Liver (tissue), 9 donors: ENCODE measurements around the gene LYZL1. TPM values are rescaled to one million over a fixed set of nuclear protein-coding genes. Genes with fewer than 3 reads are reported as not detected.

Experiments used
- DNase-seq: peaks from one replicate; pipeline ENCODE4 v3.0.0-alpha.2; 2017; ENCODE audit warnings: low spot score
- H3K27ac ChIP-seq, 2 donors: one replicate each; pipeline ENCODE4 v1.7.0; 2013; ENCODE audit warnings: inconsistent platforms in 2 of 2, low read length in 2 of 2, control low read depth in 1 of 2, low read depth in 1 of 2, mild to moderate bottlenecking in 1 of 2
- H3K27me3 ChIP-seq, 4 donors: one replicate each; pipeline versions ENCODE4 v1.6.1 to v1.7.0; 2013; ENCODE audit warnings: low read length in 3 of 4, inconsistent platforms in 1 of 4, mild to moderate bottlenecking in 1 of 4, moderate library complexity in 1 of 4; ENCODE audit not compliant: control insufficient read depth in 4 of 4, insufficient read depth in 4 of 4
- H3K36me3 ChIP-seq, 4 donors: one replicate each; pipeline versions ENCODE4 v1.6.1 to v1.7.0; 2013; ENCODE audit warnings: low read length in 3 of 4, mild to moderate bottlenecking in 3 of 4, low read depth in 1 of 4, moderate library complexity in 1 of 4; ENCODE audit not compliant: control insufficient read depth in 4 of 4, insufficient read depth in 3 of 4
- H3K4me1 ChIP-seq, 4 donors: one replicate each; pipeline versions ENCODE4 v1.6.1 to v1.7.0; 2013; ENCODE audit warnings: low read length in 3 of 4, mild to moderate bottlenecking in 3 of 4, moderate library complexity in 1 of 4; ENCODE audit not compliant: control insufficient read depth in 4 of 4, insufficient read depth in 4 of 4
- H3K4me3 ChIP-seq, 3 donors: one replicate each; pipeline versions ENCODE4 v1.6.1 to v1.7.0; 2013; ENCODE audit warnings: low read length in 3 of 3, control low read depth in 1 of 3, low read depth in 1 of 3, mild to moderate bottlenecking in 1 of 3
- H3K9ac ChIP-seq, 2 donors: one replicate each; pipeline ENCODE4 v1.7.0; 2013; ENCODE audit warnings: low read length in 2 of 2, mild to moderate bottlenecking in 2 of 2, moderate library complexity in 2 of 2, control low read depth in 1 of 2, low read depth in 1 of 2
- H3K9me3 ChIP-seq, 4 donors: one replicate each; pipeline versions ENCODE4 v1.6.1 to v1.7.0; 2013; ENCODE audit warnings: low read length in 3 of 4; ENCODE audit not compliant: control insufficient read depth in 4 of 4
- ATF3 ChIP-seq: IDR thresholded peaks from 2 replicates; pipeline ENCODE4 v1.6.1; 2016; ENCODE audit warnings: antibody characterized with exemption
- CTCF ChIP-seq: fragments of 150-350 bp; IDR thresholded peaks from 2 replicates; pipeline ENCODE4 v1.5.1; 2017; ENCODE audit warnings: improper control_type of control experiment, low read depth, low read length; ENCODE audit not compliant: missing input control
- EGR1 ChIP-seq, 2 donors: IDR thresholded peaks; 2 replicates each; pipeline ENCODE4 v1.6.1; 2016 to 2018; ENCODE audit warnings: antibody characterized with exemption in 2 of 2, low read depth in 2 of 2
- FOXA1 ChIP-seq: IDR thresholded peaks from 2 replicates; pipeline ENCODE4 v1.6.1; 2016; ENCODE audit warnings: antibody characterized with exemption
- FOXA2 ChIP-seq: IDR thresholded peaks from 2 replicates; pipeline ENCODE4 v1.6.1; 2016; ENCODE audit warnings: antibody characterized with exemption
- GABPA ChIP-seq, 2 donors: IDR thresholded peaks in 1 of 2; conservative IDR thresholded peaks in 1 of 2; 2 replicates each; pipeline ENCODE4 v1.6.1; 2016; ENCODE audit warnings: antibody characterized with exemption in 2 of 2, mild to moderate bottlenecking in 1 of 2, moderate library complexity in 1 of 2
- HNF4G ChIP-seq: IDR thresholded peaks from 2 replicates; pipeline ENCODE4 v1.6.1; 2016; ENCODE audit warnings: antibody characterized with exemption
- JUND ChIP-seq, 2 donors: IDR thresholded peaks; 2 replicates each; pipeline ENCODE4 v1.6.1; 2016; ENCODE audit warnings: antibody characterized with exemption in 2 of 2
- MAX ChIP-seq: IDR thresholded peaks from 2 replicates; pipeline ENCODE4 v1.6.1; 2016; ENCODE audit warnings: antibody characterized with exemption
- NR2F2 ChIP-seq: IDR thresholded peaks from 2 replicates; pipeline ENCODE4 v1.6.1; 2016; ENCODE audit warnings: antibody characterized with exemption
- RAD21 ChIP-seq, 2 donors: IDR thresholded peaks; 2 replicates each; pipeline ENCODE4 v1.6.1; 2016; ENCODE audit warnings: antibody characterized with exemption in 2 of 2, mild to moderate bottlenecking in 2 of 2
- REST ChIP-seq: IDR thresholded peaks from 2 replicates; pipeline ENCODE4 v1.6.1; 2016; ENCODE audit warnings: antibody characterized with exemption, mild to moderate bottlenecking
- RXRA ChIP-seq, 2 donors: IDR thresholded peaks; 2 replicates each; pipeline ENCODE4 v1.6.1; 2017 to 2018; ENCODE audit warnings: antibody characterized with exemption in 2 of 2, mild to moderate bottlenecking in 1 of 2
- SP1 ChIP-seq: IDR thresholded peaks from 2 replicates; pipeline ENCODE4 v1.6.1; 2018; ENCODE audit warnings: antibody characterized with exemption, mild to moderate bottlenecking
- TAF1 ChIP-seq: conservative IDR thresholded peaks from 2 replicates; pipeline ENCODE4 v1.6.1; 2016; ENCODE audit warnings: antibody characterized with exemption, mild to moderate bottlenecking
- YY1 ChIP-seq: IDR thresholded peaks from 2 replicates; pipeline ENCODE4 v1.6.1; 2016; ENCODE audit warnings: antibody characterized with exemption, mild to moderate bottlenecking
- ZBTB33 ChIP-seq: IDR thresholded peaks from 2 replicates; pipeline ENCODE4 v1.6.1; 2016; ENCODE audit warnings: antibody characterized with exemption
- WGBS: extraction: QIAGEN DNeasy Blood & Tissue Kit; methylation state at CpG from one replicate; pipeline ENCODE4 v1.1.7; 2013; 5-methylcytosine and 5-hydroxymethylcytosine counted together
- polyA plus RNA-seq, 2 donors: library from polyadenylated mRNA; stranded (reverse) in 1 of 2; unstranded in 1 of 2; fragments of 200-250 nt in 1 of 2; fragments of >200 nt in 1 of 2; fragmentation: Nextera tagmentation in 1 of 2; extraction: Ambion mirVana in 1 of 2; gene quantifications; one replicate each; pipeline versions ENCODE4 v1.2.1 to v1.2.3, GENCODE V29; 2013 to 2015
- total RNA-seq, 2 donors: library from RNA; depleted of rRNA; stranded (reverse); fragments of >200 nt; gene quantifications; one replicate each; pipeline ENCODE4 v1.2.3, GENCODE V29; 2014
- donor health status: healthy.
- donor health status: healthy.
- donor health status: healthy.
- donor health status: healthy.
- donor health status: healthy.

Gene LYZL1
- total and polyA plus RNA-seq, 4 donors: not detected

- WGBS: 94% methylated on average over 1 of the region's 1 CpG
These were observed 12.6 kb downstream of the LYZL1 start for GRCh38 chr10:29301359-29301910.

GRCh38 chr10:29302499-29302898 lies 13.6 kb downstream of the LYZL1 start:
- H3K27ac ChIP-seq: no peak overlapping the region
- H3K9me3 ChIP-seq: peaks cover 0 to 6% (median 2%) of the 10 kb centered on the region in 4 donors
- 97% methylated on average over 10 of the region's 10 CpGs for WGBS
- no peak for DNase-seq
- H3K27me3 ChIP-seq: no peaks in the 10 kb centered on the region
- peaks cover 0 to 8% (median under 1%) of the 10 kb centered on the region in 4 donors for H3K4me1 ChIP-seq
- no peak overlapping the region for H3K9ac ChIP-seq
- H3K36me3 ChIP-seq: no peaks in the 10 kb centered on the region
- H3K4me3 ChIP-seq: no peak overlapping the region
- TF ChIP-seq JUND (IDR thresholded peaks at IDR 0.05): no peak
- no peak for TF ChIP-seq TAF1
- no peak for TF ChIP-seq MAX
- TF ChIP-seq YY1: no peak
- no peak for TF ChIP-seq NR2F2
- TF ChIP-seq RXRA (IDR thresholded peaks at IDR 0.05): no peak
- no peak for TF ChIP-seq SP1
- no peak for TF ChIP-seq ZBTB33
- TF ChIP-seq EGR1 (IDR thresholded peaks at IDR 0.05; ENCODE audit: low read depth in 2 of 2): no peak
- no peak for TF ChIP-seq FOXA1
- TF ChIP-seq GABPA (IDR thresholded peaks at IDR 0.05 in 1 of 2, conservative IDR thresholded peaks at IDR 0.05 in 1 of 2): no peak
- TF ChIP-seq REST: no peak
- TF ChIP-seq FOXA2: no peak
- no peak for TF ChIP-seq RAD21 (IDR thresholded peaks at IDR 0.05)
- TF ChIP-seq HNF4G: no peak
- no peak for TF ChIP-seq ATF3

More at GRCh38 chr10:29301359-29301910, 12.6 kb downstream of the LYZL1 start:
- Histone ChIP-seq H3K27ac (no peak overlapping the region), H3K4me3 (no peak overlapping the region), H3K36me3 (no peaks in the 10 kb centered on the region), H3K27me3 (no peaks in the 10 kb centered on the region), H3K4me1 (peaks cover 0 to 8% (median under 1%) of the 10 kb centered on the region in 4 donors), H3K9me3 (peaks cover 0 to 6% (median 2%) of the 10 kb centered on the region in 4 donors), H3K9ac (no peak overlapping the region)
- no peak for TF ChIP-seq FOXA1
- no peak for TF ChIP-seq MAX
- TF ChIP-seq CTCF: no peak
- no peak for TF ChIP-seq EGR1 (IDR thresholded peaks at IDR 0.05; ENCODE audit: low read depth in 2 of 2)
- DNase-seq: no peak
